Activated T-cell treated with anti-CD3 and anti-CD28 coated beads for 24 hours (primary cell): ENCODE data around the gene MIB2.
"Not testable (repeated sequence)": the region's sequence is repeated elsewhere in the genome, so short reads cannot be mapped to it uniquely, and the experiment has no call there.

ENCODE experiments used
- DNase-seq: peaks from one replicate; pipeline ENCODE4 v3.0.0-alpha.2; 2020; ENCODE audit warnings: low read depth

MIB2 gene

GRCh38 chr1:1615256-1616044 lies at the start of gene MIB2:
Gene MIB2 (plus strand): TSS chr1:1615500. CDS start chr1:1623453, 7,953 bp downstream.
- DNase-seq, result peak; percentile 96

- DNase-seq, result no peak
Observed at GRCh38 chr1:1567152-1567875, 48.0 kb upstream of the MIB2 start.

- no peak for DNase-seq
Observed at GRCh38 chr1:1567891-1568291, 47.4 kb upstream of the MIB2 start.

- DNase-seq, result no peak
Observed at GRCh38 chr1:1569341-1569740, 46.0 kb upstream of the MIB2 start.

GRCh38 chr1:1573843-1574720 lies 41.2 kb upstream of the MIB2 start:
- peak; percentile 64 for DNase-seq

- DNase-seq, result peak; percentile 87
Observed at GRCh38 chr1:1574721-1575537, 40.4 kb upstream of the MIB2 start, which contains the start of gene SSU72. Gene SSU72 (minus strand): TSS chr1:1574863. CDS start chr1:1574557, 306 bp downstream.

GRCh38 chr1:1577367-1578011 lies 37.8 kb upstream of the MIB2 start:
- DNase-seq, result no peak

- no peak for DNase-seq
Observed at GRCh38 chr1:1578371-1578940, 36.8 kb upstream of the MIB2 start.

- no peak for DNase-seq
Observed at GRCh38 chr1:1582585-1583346, 32.5 kb upstream of the MIB2 start.

GRCh38 chr1:1583347-1584010 lies 31.8 kb upstream of the MIB2 start:
- DNase-seq, result no peak

GRCh38 chr1:1591452-1591851 lies 23.8 kb upstream of the MIB2 start:
- DNase-seq, result no peak

- DNase-seq, result no peak
Observed at GRCh38 chr1:1593834-1594601, 21.3 kb upstream of the MIB2 start.

- no peak for DNase-seq
Observed at GRCh38 chr1:1594602-1595260, 20.6 kb upstream of the MIB2 start.

- DNase-seq, result not testable (repeated sequence)
Observed at GRCh38 chr1:1595341-1595740, 20.0 kb upstream of the MIB2 start.

- DNase-seq, result no peak
Observed at GRCh38 chr1:1596493-1597274, 18.6 kb upstream of the MIB2 start.

GRCh38 chr1:1597275-1597930 lies 17.9 kb upstream of the MIB2 start:
- DNase-seq, result no peak
